Astrocyte (in vitro differentiated cells and primary cell): ENCODE results near the gene PCAT6.

ENCODE experiments used
- CTCF ChIP-seq: IDR thresholded peaks from 2 replicates; pipeline ENCODE4 v1.5.1; 2011; ENCODE audit warnings: low read depth, mild to moderate bottlenecking, inconsistent platforms, low read length, moderate library complexity; ENCODE audit not compliant: insufficient read depth
- EZH2 ChIP-seq: IDR thresholded peaks from 2 replicates; pipeline ENCODE4 v1.6.1; 2012; ENCODE audit warnings: mild to moderate bottlenecking, low read length, inconsistent platforms; ENCODE audit not compliant: insufficient read depth

GRCh38 chr1:202798792-202799331 lies 11.9 kb upstream of the PCAT6 start:
- TF ChIP-seq CTCF (no peak), EZH2 (no peak)
